ENCODE measurements around the gene ZNF827. TPM values are rescaled to one million over a fixed set of nuclear protein-coding genes. Genes with fewer than 3 reads are reported as not detected.

ZNF827 gene
- polyA plus RNA-seq, 3 donors = 26.5 to 38.1 (median 30.5) TPM

DNA sequence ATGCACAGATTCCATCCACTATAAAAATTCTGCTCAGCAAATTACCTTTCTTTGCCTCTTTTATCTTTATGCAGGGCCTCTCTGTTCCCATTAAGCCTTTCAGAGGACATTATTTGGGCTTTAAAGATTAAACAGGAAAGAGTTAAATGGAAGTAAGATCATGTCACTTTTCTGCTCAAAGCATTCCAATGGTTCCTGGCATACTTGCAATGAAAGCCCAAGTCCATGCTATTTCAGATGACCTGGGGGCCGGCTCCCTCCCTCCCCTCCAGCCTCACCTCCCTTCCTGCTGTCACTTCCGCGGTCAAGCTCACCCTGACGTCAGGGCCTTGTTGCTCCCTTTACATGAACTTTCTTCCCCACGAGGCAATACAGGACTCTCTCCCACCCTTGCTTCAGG lies 133.1 kb downstream of the ZNF827 start:
- DNase-seq (ENCODE audit: low read depth in 3 of 3, low spot score in 2 of 3) = no peak

- no peak for DNase-seq (ENCODE audit: low read depth in 3 of 3, low spot score in 2 of 3)
Measured at GRCh38 chr4:145804116-145804515, 134.5 kb downstream of the ZNF827 start.

- DNase-seq (ENCODE audit: low read depth in 3 of 3, low spot score in 2 of 3) = no peak
Measured at GRCh38 chr4:145799223-145799622, 139.4 kb downstream of the ZNF827 start.

- DNase-seq (ENCODE audit: low read depth in 3 of 3, low spot score in 2 of 3) = no peak
Measured at GRCh38 chr4:145797278-145797677, 141.3 kb downstream of the ZNF827 start.

GRCh38 chr4:145796346-145796745 lies 142.3 kb downstream of the ZNF827 start:
- DNase-seq (ENCODE audit: low read depth in 3 of 3, low spot score in 2 of 3) = no peak

DNA sequence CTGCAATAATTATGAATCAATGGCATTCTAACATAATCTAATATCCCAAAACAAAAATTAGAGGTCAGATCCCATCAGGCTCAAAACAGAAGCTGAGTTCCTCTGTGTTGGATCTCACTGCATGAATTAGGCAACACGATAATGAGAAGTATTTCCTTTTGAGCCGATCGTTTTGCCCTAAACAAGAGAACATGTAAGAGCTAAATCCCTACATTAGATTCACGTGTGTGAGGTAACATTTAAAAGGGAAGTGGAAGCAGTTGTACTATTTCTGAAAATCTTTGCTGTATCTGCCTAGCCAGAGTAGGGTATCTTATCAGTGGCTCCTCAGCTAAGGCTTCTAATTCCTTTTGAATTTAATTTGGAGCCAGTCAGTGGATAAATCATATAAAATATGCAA lies 143.1 kb downstream of the ZNF827 start:
- DNase-seq (ENCODE audit: low read depth in 3 of 3, low spot score in 2 of 3) = no peak

- no peak for DNase-seq (ENCODE audit: low read depth in 3 of 3, low spot score in 2 of 3)
Measured at GRCh38 chr4:145792429-145792828, 146.2 kb downstream of the ZNF827 start.

- no peak for DNase-seq (ENCODE audit: low read depth in 3 of 3, low spot score in 2 of 3)
Measured at GRCh38 chr4:145791988-145792387, 146.6 kb downstream of the ZNF827 start.

GRCh38 chr4:145788755-145789154 lies 149.9 kb downstream of the ZNF827 start:
- no peak for DNase-seq (ENCODE audit: low read depth in 3 of 3, low spot score in 2 of 3)

- DNase-seq (ENCODE audit: low read depth in 3 of 3, low spot score in 2 of 3) = no peak
Measured at GRCh38 chr4:145786830-145787229, 151.8 kb downstream of the ZNF827 start.

DNA sequence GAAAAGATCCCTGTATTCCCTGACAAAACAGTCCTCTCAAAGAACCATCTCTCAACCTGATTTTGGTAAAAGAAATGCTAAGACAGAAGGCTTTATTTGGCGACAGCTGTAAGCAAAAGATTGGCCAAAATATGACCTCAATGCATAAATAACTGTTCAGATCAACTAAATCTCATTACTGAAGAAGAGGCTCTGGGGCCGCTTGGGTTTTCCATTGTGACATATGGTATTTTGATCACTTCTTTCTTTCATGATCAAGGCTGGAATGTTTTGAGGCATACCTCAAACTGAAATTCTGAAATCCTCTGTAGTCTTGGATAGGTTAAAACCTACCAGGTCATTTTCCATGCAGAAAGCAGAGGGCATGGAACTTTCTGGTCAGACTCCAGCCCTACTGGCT lies 152.4 kb downstream of the ZNF827 start:
- no peak for DNase-seq (ENCODE audit: low read depth in 3 of 3, low spot score in 2 of 3)

DNA sequence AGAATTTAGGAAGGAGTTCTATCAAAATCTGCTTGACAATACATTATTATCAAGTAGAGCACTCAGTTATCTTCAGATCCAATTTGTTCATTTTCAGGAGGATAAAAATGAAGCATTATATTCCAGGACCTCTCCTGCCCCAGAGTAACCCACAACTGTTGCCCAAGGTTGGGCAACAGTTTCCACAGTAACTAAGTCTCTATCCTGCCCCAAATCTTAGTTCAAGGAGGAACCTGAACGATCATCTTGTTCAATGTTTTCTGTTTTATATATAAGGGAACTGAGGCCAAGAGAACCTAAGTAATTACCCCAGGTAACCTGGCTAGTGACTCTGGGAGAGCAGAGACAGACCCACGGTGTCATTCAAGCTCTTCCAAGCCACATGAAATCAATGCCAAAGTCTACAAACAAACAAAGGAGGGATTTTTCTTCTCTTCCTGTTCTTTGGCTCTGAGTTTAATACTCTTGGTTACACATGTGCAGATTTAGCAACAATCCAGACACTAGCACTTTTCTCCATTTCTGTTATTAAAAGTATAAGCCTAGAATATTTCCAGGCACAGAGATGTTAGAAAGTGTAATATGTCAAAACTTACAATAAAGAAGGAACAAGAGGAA lies 153.1 kb downstream of the ZNF827 start:
- no peak for DNase-seq (ENCODE audit: low read depth in 3 of 3, low spot score in 2 of 3)

GRCh38 chr4:145784036-145784435 lies 154.6 kb downstream of the ZNF827 start:
- DNase-seq (ENCODE audit: low read depth in 3 of 3, low spot score in 2 of 3) = no peak

GRCh38 chr4:145782756-145783155 lies 155.9 kb downstream of the ZNF827 start:
- DNase-seq (ENCODE audit: low read depth in 3 of 3, low spot score in 2 of 3) = no peak

DNA sequence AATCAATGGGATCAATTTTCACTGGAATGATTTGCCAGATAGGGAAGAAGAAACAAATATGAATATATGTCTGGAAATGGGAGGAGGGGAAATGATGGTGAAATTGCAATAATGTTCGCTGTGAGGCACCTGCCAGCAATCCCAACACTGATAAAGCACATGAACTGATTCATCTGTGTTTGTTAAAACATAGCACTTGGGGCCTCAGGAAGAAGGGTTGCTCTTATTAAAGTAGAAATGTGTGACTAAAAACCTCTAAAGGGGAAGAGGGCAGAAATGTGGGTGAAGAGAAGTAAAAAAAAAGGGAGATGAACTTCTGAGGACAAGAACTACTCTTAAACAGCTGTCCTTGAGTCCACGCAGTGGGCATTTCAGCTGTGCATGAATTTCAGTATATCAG lies 157.3 kb downstream of the ZNF827 start:
- DNase-seq (ENCODE audit: low read depth in 3 of 3, low spot score in 2 of 3) = no peak

- DNase-seq (ENCODE audit: low read depth in 3 of 3, low spot score in 2 of 3) = no peak
Measured at GRCh38 chr4:145779319-145779801, 159.3 kb downstream of the ZNF827 start.

DNA sequence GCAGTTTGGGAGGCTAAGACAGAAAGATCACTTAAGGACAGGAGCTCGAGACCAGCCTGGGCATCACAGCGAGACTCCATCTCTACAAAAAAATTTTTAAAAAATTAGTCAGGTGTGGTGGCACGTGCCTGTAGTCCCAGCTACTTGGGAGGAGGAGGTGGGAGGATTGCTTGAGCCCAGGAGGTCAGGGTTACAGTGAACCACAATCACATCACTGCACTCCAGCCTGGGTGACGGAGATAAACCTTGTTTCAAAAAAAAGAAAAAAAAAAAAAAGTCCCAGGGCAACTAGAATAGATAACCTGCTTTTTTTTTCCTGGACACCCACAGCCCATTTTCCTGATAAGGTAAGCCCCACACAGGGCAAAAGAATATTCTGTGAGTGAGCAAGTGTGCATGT lies 162.4 kb downstream of the ZNF827 start:
- DNase-seq (ENCODE audit: low read depth in 3 of 3, low spot score in 2 of 3) = no peak

DNA sequence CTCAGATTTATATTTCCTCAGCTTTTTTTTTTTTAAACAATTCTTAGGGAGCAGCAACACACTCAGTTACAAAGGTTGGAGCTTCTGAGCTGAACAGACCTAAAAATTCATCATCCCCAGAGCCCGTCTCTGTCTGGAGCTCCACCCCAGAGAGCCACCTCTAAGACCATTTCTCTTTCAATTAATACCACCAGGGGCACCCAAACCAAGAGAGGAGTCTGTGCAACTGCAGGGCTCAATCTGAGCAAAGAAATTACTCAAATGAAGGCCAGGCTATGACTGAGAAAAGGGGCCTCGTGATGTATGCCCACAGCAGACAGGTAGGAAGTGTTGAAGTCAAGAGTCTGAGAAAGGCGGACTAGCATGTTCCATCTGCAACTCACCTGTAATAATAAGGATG lies 163.2 kb downstream of the ZNF827 start:
- DNase-seq (ENCODE audit: low read depth in 3 of 3, low spot score in 2 of 3) = no peak

GRCh38 chr4:145774473-145774872 lies 164.2 kb downstream of the ZNF827 start:
- no peak for DNase-seq (ENCODE audit: low read depth in 3 of 3, low spot score in 2 of 3)

DNA sequence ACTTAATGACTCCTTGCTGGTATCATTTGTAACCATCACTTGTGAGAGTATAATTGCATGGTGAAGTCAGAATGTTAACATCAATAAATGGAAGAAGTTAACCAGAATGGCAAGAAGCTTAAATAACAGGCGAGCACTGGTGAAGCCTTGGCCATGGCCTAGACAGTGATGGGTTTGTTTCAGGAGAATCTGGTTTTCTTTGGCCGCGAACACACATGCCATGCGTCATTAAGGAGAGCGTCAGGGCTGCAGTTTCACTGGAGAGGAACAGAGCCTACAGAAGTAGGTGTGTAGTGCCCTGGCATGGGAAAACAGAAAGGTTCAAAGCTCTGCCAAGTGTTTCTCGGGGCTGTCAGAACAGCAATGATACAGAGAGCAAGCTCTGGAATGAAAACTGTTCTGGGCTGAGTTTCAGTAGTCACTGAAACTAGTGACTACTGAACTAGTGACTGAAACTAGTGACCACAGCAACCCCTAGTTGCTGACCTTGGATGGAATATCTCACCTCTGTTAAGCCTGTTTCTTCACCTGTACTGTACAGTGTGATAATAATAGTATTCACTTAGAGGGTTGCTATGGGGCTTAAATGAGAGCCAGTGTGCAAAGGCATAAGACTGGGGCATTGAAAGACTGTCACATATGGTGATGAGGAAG lies 164.9 kb downstream of the ZNF827 start:
- DNase-seq (ENCODE audit: low read depth in 3 of 3, low spot score in 2 of 3) = no peak

GRCh38 chr4:145772347-145772746 lies 166.3 kb downstream of the ZNF827 start:
- DNase-seq (ENCODE audit: low read depth in 3 of 3, low spot score in 2 of 3) = no peak

GRCh38 chr4:145770124-145770523 lies 168.5 kb downstream of the ZNF827 start:
- no peak for DNase-seq (ENCODE audit: low read depth in 3 of 3, low spot score in 2 of 3)
